PC-9 (cell line): ENCODE data around the gene DYNLRB2.

Source experiments
- EZH2 ChIP-seq: fragments of 200-600 bp; sonication (generic); IDR thresholded peaks from 2 replicates; pipeline ENCODE4 v1.8.0; 2017; ENCODE audit warnings: antibody characterized with exemption, low read depth
- TF ChIP-seq, protein P1 (sequence below): fragments of 200-600 bp; sonication (generic); conservative IDR thresholded peaks from 2 replicates; pipeline ENCODE4 v1.6.1; 2017; ENCODE audit warnings: mixed run types, antibody characterized with exemption, mild to moderate bottlenecking, moderate library complexity

DNA sequence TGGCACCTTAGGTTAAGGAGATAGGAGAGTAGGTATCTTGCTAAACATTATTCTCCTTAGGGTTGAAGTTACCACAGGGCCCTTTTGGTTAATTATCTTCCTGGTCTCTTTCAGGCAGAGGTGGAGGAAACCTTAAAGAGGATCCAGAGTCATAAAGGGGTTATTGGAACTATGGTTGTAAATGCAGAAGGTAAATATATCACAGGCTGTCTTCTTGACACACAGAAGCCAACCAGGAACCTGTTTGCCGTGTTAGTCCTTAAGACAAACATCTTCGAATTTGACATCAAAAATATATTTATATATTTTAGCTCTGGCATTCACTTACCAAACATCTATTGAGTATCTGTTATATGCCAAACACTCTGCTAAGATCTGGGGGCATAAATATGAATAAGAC lies 2.4 kb downstream of the DYNLRB2 start:
- TF ChIP-seq, protein P1, sequence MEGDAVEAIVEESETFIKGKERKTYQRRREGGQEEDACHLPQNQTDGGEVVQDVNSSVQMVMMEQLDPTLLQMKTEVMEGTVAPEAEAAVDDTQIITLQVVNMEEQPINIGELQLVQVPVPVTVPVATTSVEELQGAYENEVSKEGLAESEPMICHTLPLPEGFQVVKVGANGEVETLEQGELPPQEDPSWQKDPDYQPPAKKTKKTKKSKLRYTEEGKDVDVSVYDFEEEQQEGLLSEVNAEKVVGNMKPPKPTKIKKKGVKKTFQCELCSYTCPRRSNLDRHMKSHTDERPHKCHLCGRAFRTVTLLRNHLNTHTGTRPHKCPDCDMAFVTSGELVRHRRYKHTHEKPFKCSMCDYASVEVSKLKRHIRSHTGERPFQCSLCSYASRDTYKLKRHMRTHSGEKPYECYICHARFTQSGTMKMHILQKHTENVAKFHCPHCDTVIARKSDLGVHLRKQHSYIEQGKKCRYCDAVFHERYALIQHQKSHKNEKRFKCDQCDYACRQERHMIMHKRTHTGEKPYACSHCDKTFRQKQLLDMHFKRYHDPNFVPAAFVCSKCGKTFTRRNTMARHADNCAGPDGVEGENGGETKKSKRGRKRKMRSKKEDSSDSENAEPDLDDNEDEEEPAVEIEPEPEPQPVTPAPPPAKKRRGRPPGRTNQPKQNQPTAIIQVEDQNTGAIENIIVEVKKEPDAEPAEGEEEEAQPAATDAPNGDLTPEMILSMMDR: no peak
- no peak for TF ChIP-seq EZH2
